ENCODE data around the gene ASPRV1. TPM values are rescaled to one million over a fixed set of nuclear protein-coding genes. Genes with fewer than 3 reads are reported as not detected.

Gene ASPRV1
- total and polyA plus RNA-seq, 4 donors = 0.19 to 0.75 (median 0.23) TPM

- H3K9me3 ChIP-seq (ENCODE audit: control insufficient read depth in 4 of 4, low read length in 3 of 4) = no peaks in the 10 kb centered on the region
- no peak overlapping the region for H3K4me3 ChIP-seq (ENCODE audit: low read depth in 1 of 3, low read length in 3 of 3)
- H3K9ac ChIP-seq (ENCODE audit: low read depth in 1 of 2, low read length in 2 of 2) = no peak overlapping the region
- TF ChIP-seq HNF4A (conservative IDR thresholded peaks at IDR 0.05) (no peak), REST (IDR thresholded peaks at IDR 0.05) (no peak), FOXA1 (IDR thresholded peaks at IDR 0.05) (no peak), NR2F2 (IDR thresholded peaks at IDR 0.05) (no peak), ATF3 (IDR thresholded peaks at IDR 0.05) (no peak), GABPA (IDR thresholded peaks at IDR 0.05 in 1 of 2, conservative IDR thresholded peaks at IDR 0.05 in 1 of 2) (no peak), ZBTB33 (IDR thresholded peaks at IDR 0.05) (no peak), TAF1 (conservative IDR thresholded peaks at IDR 0.05) (no peak)
- TF ChIP-seq, protein P1, sequence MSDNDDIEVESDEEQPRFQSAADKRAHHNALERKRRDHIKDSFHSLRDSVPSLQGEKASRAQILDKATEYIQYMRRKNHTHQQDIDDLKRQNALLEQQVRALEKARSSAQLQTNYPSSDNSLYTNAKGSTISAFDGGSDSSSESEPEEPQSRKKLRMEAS (IDR thresholded peaks at IDR 0.05) = no peak
- no peaks in the 10 kb centered on the region for H3K36me3 ChIP-seq (ENCODE audit: control insufficient read depth in 4 of 4, insufficient read depth in 3 of 4, low read depth in 1 of 4, low read length in 3 of 4)
- H3K27ac ChIP-seq (ENCODE audit: low read depth in 1 of 2, low read length in 2 of 2) = no peak overlapping the region
- H3K27me3 ChIP-seq (ENCODE audit: control insufficient read depth in 4 of 4, insufficient read depth in 4 of 4, low read length in 3 of 4) = no peaks in the 10 kb centered on the region
- WGBS = 97% methylated on average over 13 of the region's 13 CpGs
- DNase-seq (ENCODE audit: low spot score) = no peak
- peaks cover 0 to 2% (median 0%) of the 10 kb centered on the region in 4 donors for H3K4me1 ChIP-seq (ENCODE audit: control insufficient read depth in 4 of 4, insufficient read depth in 4 of 4, low read length in 3 of 4)
Observed at GRCh38 chr2:70007151-70007550, 45.7 kb upstream of the ASPRV1 start.

- Histone ChIP-seq H3K36me3 (ENCODE audit: control insufficient read depth in 4 of 4, insufficient read depth in 3 of 4, low read depth in 1 of 4, low read length in 3 of 4) (no peaks in the 10 kb centered on the region), H3K4me3 (ENCODE audit: low read depth in 1 of 3, low read length in 3 of 3) (no peak overlapping the region), H3K27ac (ENCODE audit: low read depth in 1 of 2, low read length in 2 of 2) (no peak overlapping the region), H3K27me3 (ENCODE audit: control insufficient read depth in 4 of 4, insufficient read depth in 4 of 4, low read length in 3 of 4) (no peaks in the 10 kb centered on the region), H3K9me3 (ENCODE audit: control insufficient read depth in 4 of 4, low read length in 3 of 4) (no peaks in the 10 kb centered on the region), H3K4me1 (ENCODE audit: control insufficient read depth in 4 of 4, insufficient read depth in 4 of 4, low read length in 3 of 4) (peaks cover 0 to 2% (median 0%) of the 10 kb centered on the region in 4 donors), H3K9ac (ENCODE audit: low read depth in 1 of 2, low read length in 2 of 2) (no peak overlapping the region)
- WGBS = 71% methylated on average over 1 of the region's 1 CpG
- no peak for DNase-seq (ENCODE audit: low spot score)
- TF ChIP-seq TAF1 (conservative IDR thresholded peaks at IDR 0.05) = no peak
Observed at GRCh38 chr2:70006447-70006784, 45.0 kb upstream of the ASPRV1 start.

DNA sequence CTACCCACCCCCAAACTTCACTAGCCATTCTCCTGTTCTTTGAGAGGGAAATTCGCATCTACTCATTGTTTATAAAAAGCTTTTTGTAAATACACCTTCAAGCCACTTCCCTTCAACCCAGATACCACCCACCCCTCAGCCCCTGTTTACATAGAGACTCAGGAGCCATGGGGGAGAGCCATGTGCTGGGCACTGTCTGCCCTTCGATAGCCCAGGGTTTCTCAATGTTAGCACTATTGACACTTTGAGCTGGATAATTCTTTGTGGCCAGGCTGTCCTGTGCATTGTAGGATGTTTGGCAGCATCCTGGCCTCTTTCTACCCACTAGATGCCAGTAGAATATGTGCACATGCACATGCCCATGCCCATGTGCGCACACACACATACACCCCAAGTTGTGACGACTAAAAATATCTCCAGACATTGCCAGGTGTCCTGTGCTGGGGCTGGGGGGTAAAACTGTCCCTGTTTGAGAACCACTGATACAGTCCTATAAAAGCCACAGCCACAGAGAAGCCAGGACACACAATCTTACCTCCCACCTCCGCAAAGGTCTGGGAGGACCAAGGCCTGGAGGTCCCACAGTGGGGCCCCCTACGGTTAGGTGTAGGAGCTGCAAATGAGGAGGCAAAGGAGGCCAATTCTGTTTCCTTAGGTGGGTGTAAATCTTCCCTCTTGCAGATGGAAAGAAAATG lies 44.5 kb upstream of the ASPRV1 start:
- Histone ChIP-seq H3K4me3 (ENCODE audit: low read depth in 1 of 3, low read length in 3 of 3) (no peak overlapping the region), H3K27ac (ENCODE audit: low read depth in 1 of 2, low read length in 2 of 2) (no peak overlapping the region), H3K9ac (ENCODE audit: low read depth in 1 of 2, low read length in 2 of 2) (no peak overlapping the region), H3K27me3 (ENCODE audit: control insufficient read depth in 4 of 4, insufficient read depth in 4 of 4, low read length in 3 of 4) (no peaks in the 10 kb centered on the region), H3K4me1 (ENCODE audit: control insufficient read depth in 4 of 4, insufficient read depth in 4 of 4, low read length in 3 of 4) (peaks cover 0 to 2% (median 0%) of the 10 kb centered on the region in 4 donors), H3K36me3 (ENCODE audit: control insufficient read depth in 4 of 4, insufficient read depth in 3 of 4, low read depth in 1 of 4, low read length in 3 of 4) (no peaks in the 10 kb centered on the region), H3K9me3 (ENCODE audit: control insufficient read depth in 4 of 4, low read length in 3 of 4) (no peaks in the 10 kb centered on the region)
- no peak for DNase-seq (ENCODE audit: low spot score)
- 83% methylated on average over 6 of the region's 6 CpGs for WGBS
- TF ChIP-seq ATF3 (IDR thresholded peaks at IDR 0.05) (no peak), TAF1 (conservative IDR thresholded peaks at IDR 0.05) (no peak), REST (IDR thresholded peaks at IDR 0.05) (no peak), EGR1 (IDR thresholded peaks at IDR 0.05; ENCODE audit: low read depth in 2 of 2) (no peak), RAD21 (IDR thresholded peaks at IDR 0.05) (no peak), RXRA (IDR thresholded peaks at IDR 0.05) (no peak), HNF4A (conservative IDR thresholded peaks at IDR 0.05) (no peak)
- TF ChIP-seq, protein P1 (IDR thresholded peaks at IDR 0.05) = no peak
- TF ChIP-seq, protein P2, sequence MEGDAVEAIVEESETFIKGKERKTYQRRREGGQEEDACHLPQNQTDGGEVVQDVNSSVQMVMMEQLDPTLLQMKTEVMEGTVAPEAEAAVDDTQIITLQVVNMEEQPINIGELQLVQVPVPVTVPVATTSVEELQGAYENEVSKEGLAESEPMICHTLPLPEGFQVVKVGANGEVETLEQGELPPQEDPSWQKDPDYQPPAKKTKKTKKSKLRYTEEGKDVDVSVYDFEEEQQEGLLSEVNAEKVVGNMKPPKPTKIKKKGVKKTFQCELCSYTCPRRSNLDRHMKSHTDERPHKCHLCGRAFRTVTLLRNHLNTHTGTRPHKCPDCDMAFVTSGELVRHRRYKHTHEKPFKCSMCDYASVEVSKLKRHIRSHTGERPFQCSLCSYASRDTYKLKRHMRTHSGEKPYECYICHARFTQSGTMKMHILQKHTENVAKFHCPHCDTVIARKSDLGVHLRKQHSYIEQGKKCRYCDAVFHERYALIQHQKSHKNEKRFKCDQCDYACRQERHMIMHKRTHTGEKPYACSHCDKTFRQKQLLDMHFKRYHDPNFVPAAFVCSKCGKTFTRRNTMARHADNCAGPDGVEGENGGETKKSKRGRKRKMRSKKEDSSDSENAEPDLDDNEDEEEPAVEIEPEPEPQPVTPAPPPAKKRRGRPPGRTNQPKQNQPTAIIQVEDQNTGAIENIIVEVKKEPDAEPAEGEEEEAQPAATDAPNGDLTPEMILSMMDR (IDR thresholded peaks at IDR 0.05; ENCODE audit: low read depth, low read length, missing input control) = no peak

All from liver (tissue), 9 donors.